ACC112 (cell line): Measurements from ENCODE around the gene KIAA0586.
"Not testable (repeated sequence)": the region's sequence is repeated elsewhere in the genome, so short reads cannot be mapped to it uniquely, and the experiment has no call there.

ENCODE experiments used
- H2AFZ ChIP-seq: fragments of 200-600 bp; sonication (generic); one replicate; pipeline ENCODE4 v1.6.0; 2017; ENCODE audit warnings: antibody characterized with exemption, low read length; ENCODE audit not compliant: unreplicated experiment
- H3K27ac ChIP-seq: fragments of 200-600 bp; sonication (generic); 2 replicates; pipeline ENCODE4 v1.5.1; 2014; ENCODE audit warnings: low read depth, mild to moderate bottlenecking, antibody characterized with exemption, low read length, moderate library complexity
- H3K27me3 ChIP-seq: fragments of 200-600 bp; sonication (generic); 2 replicates; pipeline ENCODE4 v1.6.1; 2014; ENCODE audit warnings: mild to moderate bottlenecking, antibody characterized with exemption, low read length, moderate library complexity, mixed read lengths; ENCODE audit not compliant: insufficient read depth
- H3K36me3 ChIP-seq: fragments of 200-600 bp; sonication (generic); 2 replicates; pipeline ENCODE4 v1.6.1; 2016; ENCODE audit warnings: mild to moderate bottlenecking, antibody characterized with exemption, low read length, moderate library complexity, mixed read lengths; ENCODE audit not compliant: insufficient read depth
- H3K4me1 ChIP-seq: fragments of 200-600 bp; sonication (generic); one replicate; pipeline ENCODE4 v1.6.1; 2016; ENCODE audit warnings: low read length, mixed read lengths; ENCODE audit not compliant: insufficient read depth, unreplicated experiment, control insufficient read depth
- H3K4me3 ChIP-seq: fragments of 200-600 bp; sonication (generic); 2 replicates; pipeline ENCODE4 v1.5.1; 2014; ENCODE audit warnings: mild to moderate bottlenecking, low read depth, low read length
- H3K79me2 ChIP-seq: fragments of 200-600 bp; sonication (generic); one replicate; pipeline ENCODE4 v1.6.0; 2016; ENCODE audit warnings: low read length; ENCODE audit not compliant: control insufficient read depth, unreplicated experiment, insufficient read depth

KIAA0586 gene

GRCh38 chr14:58415636-58416547 is 11.6 kb upstream of the KIAA0586 start:
- Histone ChIP-seq H3K79me2 (peaks cover 38% of the 10 kb centered on the region), H3K4me3 (no peak overlapping the region), H3K4me1 (no peaks in the 10 kb centered on the region), H3K27ac (no peak overlapping the region), H3K36me3 (peaks cover 18% of the 10 kb centered on the region), H3K27me3 (no peaks in the 10 kb centered on the region), H2AFZ (no peak overlapping the region)

GRCh38 chr14:58416934-58417333 is 10.6 kb upstream of the KIAA0586 start:
- peaks cover 22% of the 10 kb centered on the region for H3K36me3 ChIP-seq
- not testable (repeated sequence) for H2AFZ ChIP-seq, H3K27me3 ChIP-seq, H3K27ac ChIP-seq, H3K4me1 ChIP-seq, H3K4me3 ChIP-seq
- H3K79me2 ChIP-seq = peaks cover 46% of the 10 kb centered on the region

- Histone ChIP-seq H2AFZ (peak overlapping the region; percentile 82), H3K4me3 (peak overlapping the region; percentile 92), H3K27me3 (no peaks in the 10 kb centered on the region), H3K27ac (peak overlapping the region; percentile 97), H3K36me3 (peaks cover 8% of the 10 kb centered on the region), H3K79me2 (peaks cover 54% of the 10 kb centered on the region), H3K4me1 (peaks cover 26% of the 10 kb centered on the region)
Measured at GRCh38 chr14:58426670-58427280, 744 bp upstream of the KIAA0586 start.

- peaks cover 11% of the 10 kb centered on the region for H3K36me3 ChIP-seq
- H3K27me3 ChIP-seq = no peaks in the 10 kb centered on the region
- peak overlapping the region; percentile 97 for H3K27ac ChIP-seq
- H3K4me1 ChIP-seq = peaks cover 26% of the 10 kb centered on the region
- peaks cover 48% of the 10 kb centered on the region for H3K79me2 ChIP-seq
- peak overlapping the region; percentile 92 for H3K4me3 ChIP-seq
- H2AFZ ChIP-seq = peak overlapping the region; percentile 58
Measured at GRCh38 chr14:58428118-58428683, 682 bp downstream of the KIAA0586 start.

GRCh38 chr14:58430156-58430555 is 2.6 kb downstream of the KIAA0586 start:
- H2AFZ ChIP-seq = no peak overlapping the region
- peak overlapping the region; percentile 92 for H3K4me3 ChIP-seq
- H3K4me1 ChIP-seq = peaks cover 26% of the 10 kb centered on the region
- H3K36me3 ChIP-seq = peaks cover 5% of the 10 kb centered on the region; the same call in 1 of the 2 replicates
- H3K27ac ChIP-seq = peak overlapping the region; percentile 38; the same call in 1 of the 2 replicates
- H3K79me2 ChIP-seq = peaks cover 38% of the 10 kb centered on the region
- no peaks in the 10 kb centered on the region for H3K27me3 ChIP-seq

- H2AFZ ChIP-seq = no peak overlapping the region
- H3K27me3 ChIP-seq = no peaks in the 10 kb centered on the region
- H3K79me2 ChIP-seq = no peaks in the 10 kb centered on the region
- H3K36me3 ChIP-seq = peaks cover 7% of the 10 kb centered on the region
- no peak overlapping the region for H3K4me3 ChIP-seq
- H3K27ac ChIP-seq = no peak overlapping the region
- H3K4me1 ChIP-seq = no peaks in the 10 kb centered on the region
Measured at GRCh38 chr14:58439476-58439875, 12.0 kb downstream of the KIAA0586 start.

GRCh38 chr14:58444627-58445026 is 17.1 kb downstream of the KIAA0586 start:
- H3K36me3 ChIP-seq = peaks cover 14% of the 10 kb centered on the region
- no peak overlapping the region for H3K4me3 ChIP-seq
- H3K4me1 ChIP-seq = no peaks in the 10 kb centered on the region
- no peaks in the 10 kb centered on the region for H3K79me2 ChIP-seq
- no peak overlapping the region for H3K27ac ChIP-seq
- no peak overlapping the region for H2AFZ ChIP-seq
- no peaks in the 10 kb centered on the region for H3K27me3 ChIP-seq

- H3K27ac ChIP-seq = no peak overlapping the region
- no peak overlapping the region for H3K4me3 ChIP-seq
- peaks cover 20% of the 10 kb centered on the region for H3K36me3 ChIP-seq
- no peaks in the 10 kb centered on the region for H3K27me3 ChIP-seq
- H2AFZ ChIP-seq = no peak overlapping the region
- H3K4me1 ChIP-seq = no peaks in the 10 kb centered on the region
- H3K79me2 ChIP-seq = no peaks in the 10 kb centered on the region
Measured at GRCh38 chr14:58455593-58456265, 28.2 kb downstream of the KIAA0586 start.

GRCh38 chr14:58460772-58461171 is 33.3 kb downstream of the KIAA0586 start:
- peaks cover 10% of the 10 kb centered on the region; the same call in 1 of the 2 replicates for H3K36me3 ChIP-seq
- no peak overlapping the region for H3K27ac ChIP-seq

GRCh38 chr14:58463147-58463546 is 35.6 kb downstream of the KIAA0586 start:
- H3K79me2 ChIP-seq = no peaks in the 10 kb centered on the region
- H3K27me3 ChIP-seq = no peaks in the 10 kb centered on the region
- no peak overlapping the region for H2AFZ ChIP-seq
- no peak overlapping the region for H3K27ac ChIP-seq
- peaks cover 7% of the 10 kb centered on the region; the same call in 1 of the 2 replicates for H3K36me3 ChIP-seq
- H3K4me3 ChIP-seq = no peak overlapping the region
- H3K4me1 ChIP-seq = peaks cover 4% of the 10 kb centered on the region

More at GRCh38 chr14:58460772-58461171, 33.3 kb downstream of the KIAA0586 start:
- H2AFZ ChIP-seq = no peak overlapping the region
- no peaks in the 10 kb centered on the region for H3K27me3 ChIP-seq
- H3K4me3 ChIP-seq = no peak overlapping the region
- peaks cover 4% of the 10 kb centered on the region for H3K4me1 ChIP-seq
- H3K79me2 ChIP-seq = no peaks in the 10 kb centered on the region
